SK-N-SH (cell line): ENCODE measurements around the gene KCNN3. TPM values are rescaled to one million over a fixed set of nuclear protein-coding genes. Genes with fewer than 3 reads are reported as not detected.

Source experiments
- CTCF ChIA-PET: fragments of 300-600, 350-600 bp; formaldehyde crosslinking; extraction: SDS; loops from one replicate; lab custom pipeline; 2021; lab: Yijun Ruan, JAX
- POLR2A ChIA-PET: fragments of 350-600 bp; sonication (Branson Sonifier 250); formaldehyde crosslinking; extraction: SDS; loops from one replicate; lab custom pipeline; 2020; ENCODE audit warnings: antibody characterized with exemption, inconsistent platforms; lab: Yijun Ruan, JAX
- DNase-seq: peaks from one replicate; pipeline ENCODE4 v3.0.0; 2012
- H2AFZ ChIP-seq: fragments of 200-600 bp; sonication (generic); 2 replicates; pipeline ENCODE4 v1.8.1; 2016; ENCODE audit warnings: antibody characterized with exemption, mild to moderate bottlenecking, low read depth
- H3F3A ChIP-seq: fragments of 200-600 bp; sonication (generic); replicated peaks from 2 replicates; pipeline ENCODE3; 2016; ENCODE audit warnings: antibody characterized with exemption, mild to moderate bottlenecking; ENCODE audit not compliant: insufficient read depth
- H3K27ac ChIP-seq, 2 experiments: fragments of 200-500 bp in 1 of 2; fragments of 200-600 bp in 1 of 2; sonication (Bioruptor generic) in 1 of 2; sonication (generic), shearing (Covaris generic) in 1 of 2; 2 replicates each; pipeline versions ENCODE4 v1.5.1 to v1.6.1; 2014 to 2016; ENCODE audit warnings: low read depth in 2 of 2, inconsistent platforms in 1 of 2, low read length in 1 of 2, mild to moderate bottlenecking in 1 of 2, mixed read lengths in 1 of 2
- H3K27me3 ChIP-seq: fragments of 200-600 bp; sonication (generic), shearing (Covaris generic); 2 replicates; pipeline ENCODE4 v1.6.1; 2016; ENCODE audit warnings: mixed run types; ENCODE audit not compliant: insufficient read depth
- H3K36me3 ChIP-seq, 2 experiments: fragments of 200-500 bp in 1 of 2; fragments of 200-600 bp in 1 of 2; sonication (Bioruptor generic) in 1 of 2; sonication (generic) in 1 of 2; replicated peaks in 1 of 2; 2 replicates each; pipeline versions ENCODE3 to v1.5.1; 2014 to 2016; ENCODE audit warnings: low read length in 1 of 2, mild to moderate bottlenecking in 1 of 2; ENCODE audit not compliant: insufficient read depth in 2 of 2, control insufficient read depth in 1 of 2
- H3K4me1 ChIP-seq, 2 experiments: fragments of 200-500 bp in 1 of 2; fragments of 200-600 bp in 1 of 2; sonication (Bioruptor generic) in 1 of 2; sonication (generic), shearing (Covaris generic) in 1 of 2; 2 replicates each; pipeline versions ENCODE4 v1.5.1 to v1.6.1; 2014 to 2016; ENCODE audit warnings: low read depth in 1 of 2, low read length in 1 of 2, mixed run types in 1 of 2; ENCODE audit not compliant: insufficient read depth in 2 of 2, control insufficient read depth in 1 of 2
- H3K4me2 ChIP-seq: fragments of 200-600 bp; sonication (generic), shearing (Covaris generic); 2 replicates; pipeline ENCODE4 v1.6.1; 2017; ENCODE audit warnings: mixed run types
- H3K4me3 ChIP-seq, 2 experiments: fragments of 200-500 bp in 1 of 2; fragments of 200-600 bp in 1 of 2; sonication (Bioruptor generic) in 1 of 2; sonication (generic), shearing (Covaris generic) in 1 of 2; 2 replicates each; pipeline versions ENCODE4 v1.5.1 to v1.8.1; 2014 to 2016; ENCODE audit warnings: low read depth in 2 of 2, inconsistent platforms in 1 of 2, low read length in 1 of 2, mild to moderate bottlenecking in 1 of 2, mixed read lengths in 1 of 2, moderate library complexity in 1 of 2
- H3K79me2 ChIP-seq: fragments of 200-600 bp; sonication (generic); 2 replicates; pipeline ENCODE4 v1.8.1; 2017; ENCODE audit warnings: mild to moderate bottlenecking; ENCODE audit not compliant: insufficient read depth
- H3K9ac ChIP-seq: fragments of 200-600 bp; sonication (generic); 2 replicates; pipeline ENCODE4 v1.6.1; 2017; ENCODE audit warnings: mixed run types
- H3K9me2 ChIP-seq: fragments of 200-600 bp; sonication (generic); 2 replicates; pipeline ENCODE4 v1.6.1; 2017; ENCODE audit warnings: mixed run types
- H3K9me3 ChIP-seq: fragments of 200-600 bp; sonication (generic); 2 replicates; pipeline ENCODE4 v1.6.1; 2017; ENCODE audit warnings: mixed run types, mild to moderate bottlenecking, moderate library complexity
- H4K20me1 ChIP-seq: fragments of 200-600 bp; sonication (generic); 2 replicates; pipeline ENCODE4 v1.6.1; 2017; ENCODE audit warnings: mild to moderate bottlenecking, mixed run types; ENCODE audit not compliant: insufficient read depth
- CHD2 ChIP-seq: fragments of 150-350 bp; IDR thresholded peaks from 2 replicates; pipeline ENCODE4 v1.6.1; 2018; ENCODE audit warnings: low read length; ENCODE audit not compliant: partially characterized antibody
- FOXJ3 ChIP-seq: sonication (generic); formaldehyde crosslinking; IDR thresholded peaks from 2 replicates; pipeline ENCODE4 v1.5.1; 2020; ENCODE audit warnings: mild to moderate bottlenecking, missing genetic modification reagents
- GABPA ChIP-seq: IDR thresholded peaks from 2 replicates; pipeline ENCODE4 v1.4.0; 2012; ENCODE audit warnings: low read depth, mild to moderate bottlenecking
- JUND ChIP-seq: IDR thresholded peaks from 2 replicates; pipeline ENCODE4 v1.4.0; 2012
- NFIC ChIP-seq: IDR thresholded peaks from 2 replicates; pipeline ENCODE4 v1.4.0; 2012; ENCODE audit warnings: borderline replicate concordance
- RAD21 ChIP-seq: IDR thresholded peaks from 2 replicates; pipeline ENCODE4 v1.6.1; 2012; ENCODE audit warnings: mild to moderate bottlenecking, low read length
- RCOR1 ChIP-seq: fragments of 150-350 bp; IDR thresholded peaks from 2 replicates; pipeline ENCODE4 v1.6.1; 2017; ENCODE audit warnings: antibody characterized with exemption, low read length
- SIN3A ChIP-seq: IDR thresholded peaks from 2 replicates; pipeline ENCODE4 v1.6.1; 2012; ENCODE audit warnings: low read depth, mild to moderate bottlenecking, low read length, moderate library complexity, borderline replicate concordance
- TCF12 ChIP-seq: IDR thresholded peaks from 2 replicates; pipeline ENCODE4 v1.4.0; 2012
- YY1 ChIP-seq: IDR thresholded peaks from 2 replicates; pipeline ENCODE4 v1.4.0; 2012; ENCODE audit warnings: low read depth, mild to moderate bottlenecking
- WGBS: methylation state at CpG from one replicate; pipeline ENCODE4 v1.1.6; 2017; ENCODE audit warnings: low lambda C conversion rate; 5-methylcytosine and 5-hydroxymethylcytosine counted together
- polyA plus RNA-seq, 3 experiments: library from polyadenylated mRNA; depleted of rRNA; stranded (reverse); fragments of >200 nt; gene quantifications; 2 replicates each; pipeline ENCODE4 v1.2.3, GENCODE V29; 2012
- TF ChIP-seq, protein P1 (sequence below): IDR thresholded peaks from 2 replicates; pipeline ENCODE4 v1.4.0; 2012; ENCODE audit warnings: low read depth, borderline replicate concordance
- TF ChIP-seq, protein P2 (sequence below): IDR thresholded peaks from 2 replicates; pipeline ENCODE4; 2012
- TF ChIP-seq, protein P3 (sequence below): fragments of 150-350 bp; IDR thresholded peaks from 2 replicates; pipeline ENCODE4 v1.6.1; 2016; ENCODE audit warnings: mild to moderate bottlenecking, low read depth, low read length
- TF ChIP-seq, protein P4 (sequence below): IDR thresholded peaks from 2 replicates; pipeline ENCODE4 v1.6.1; 2012; ENCODE audit warnings: mild to moderate bottlenecking, low read depth, low read length, moderate library complexity

Gene KCNN3
- polyA plus RNA-seq, 1 of the 3 experiments (the other 2 are of a cell fraction) = 0.16 TPM

DNA sequence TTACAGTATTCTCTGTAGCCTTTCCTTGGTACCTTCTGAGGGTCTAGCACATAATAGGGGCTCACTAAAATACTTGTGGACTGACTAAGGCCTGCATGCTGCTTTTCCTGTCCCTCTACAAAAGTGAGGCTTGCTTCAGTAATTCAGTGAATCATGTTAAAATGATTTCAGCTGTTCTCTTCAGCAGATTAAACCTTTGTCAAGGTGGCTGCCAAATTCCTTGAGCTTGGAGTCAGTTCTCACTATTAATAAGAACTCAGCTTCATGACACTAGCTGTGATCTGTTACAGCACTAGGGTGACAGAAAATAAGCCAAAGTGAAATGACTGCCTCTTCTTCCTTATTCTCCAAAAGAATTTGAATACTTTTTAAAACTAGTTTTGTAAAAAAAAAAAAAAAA is 128.8 kb downstream of the KCNN3 start:
- Histone ChIP-seq H3K79me2 (no peaks in the 10 kb centered on the region), H3F3A (no peaks in the 10 kb centered on the region), H2AFZ (no peak overlapping the region), H3K9me2 (no peaks in the 10 kb centered on the region), H3K36me3 (no peaks in the 10 kb centered on the region), H3K9me3 (no peaks in the 10 kb centered on the region), H3K4me1 (no peaks in the 10 kb centered on the region; a peak in 2 of 4 replicates), H3K4me2 (no peak overlapping the region), H3K27me3 (peaks cover 14% of the 10 kb centered on the region), H3K4me3 (no peak overlapping the region), H3K27ac (no peak overlapping the region), H4K20me1 (no peaks in the 10 kb centered on the region), H3K9ac (no peak overlapping the region)
- ChIA-PET POLR2A (no interaction called here), CTCF (interaction anchor here (0.9 to 1.4 kb wide), 4 partner anchors 8 to 53 kb away, joined by 3 read pairs; no protein-coding TSS in a partner anchor)
- TF ChIP-seq, protein P1, sequence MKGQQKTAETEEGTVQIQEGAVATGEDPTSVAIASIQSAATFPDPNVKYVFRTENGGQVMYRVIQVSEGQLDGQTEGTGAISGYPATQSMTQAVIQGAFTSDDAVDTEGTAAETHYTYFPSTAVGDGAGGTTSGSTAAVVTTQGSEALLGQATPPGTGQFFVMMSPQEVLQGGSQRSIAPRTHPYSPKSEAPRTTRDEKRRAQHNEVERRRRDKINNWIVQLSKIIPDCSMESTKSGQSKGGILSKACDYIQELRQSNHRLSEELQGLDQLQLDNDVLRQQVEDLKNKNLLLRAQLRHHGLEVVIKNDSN = no peak
- TF ChIP-seq RCOR1 (no peak), CHD2 (no peak), NFIC (no peak), TCF12 (no peak)
- no peak for DNase-seq

DNA sequence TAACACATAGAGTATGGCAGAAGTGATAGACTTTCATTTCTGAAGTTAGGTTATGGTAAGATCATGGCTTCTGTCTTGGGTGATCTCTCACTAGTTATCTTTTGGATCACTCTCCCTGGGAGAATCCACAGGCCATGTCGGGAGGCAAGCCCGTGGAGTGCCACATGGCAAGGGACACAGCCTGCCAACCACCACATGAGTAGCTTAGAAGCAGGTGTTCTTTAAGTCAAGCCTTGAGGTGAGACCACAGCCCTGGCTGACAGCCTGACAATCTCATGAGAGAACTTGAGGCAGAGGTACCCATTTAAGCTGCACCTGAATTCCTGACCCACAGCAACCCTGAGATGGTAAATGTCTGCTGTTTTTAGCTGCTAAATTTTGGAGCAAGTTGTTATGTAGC is 130.4 kb downstream of the KCNN3 start:
- H3K4me1 ChIP-seq = no peaks in the 10 kb centered on the region; a peak in 2 of 4 replicates
- POLR2A ChIA-PET = no interaction called here
- no peaks in the 10 kb centered on the region for H3K36me3 ChIP-seq
- no peak overlapping the region for H2AFZ ChIP-seq
- no peaks in the 10 kb centered on the region for H4K20me1 ChIP-seq
- H3K79me2 ChIP-seq = no peaks in the 10 kb centered on the region
- no peak overlapping the region for H3K27ac ChIP-seq
- H3K27me3 ChIP-seq = no peaks in the 10 kb centered on the region; the same call in 1 of the 2 replicates
- H3K4me3 ChIP-seq = no peak overlapping the region
- H3K9ac ChIP-seq = no peak overlapping the region
- 31% methylated on average over 2 of the region's 2 CpGs for whole genome bisulfite sequencing
- H3K4me2 ChIP-seq = no peak overlapping the region
- H3K9me3 ChIP-seq = no peaks in the 10 kb centered on the region
- no peak for DNase-seq
- H3K9me2 ChIP-seq = no peaks in the 10 kb centered on the region
- H3F3A ChIP-seq = no peaks in the 10 kb centered on the region
- CTCF ChIA-PET = interaction anchor here (1.3 to 1.6 kb wide), 3 partner anchors 21 to 260 kb away, joined by 3 to 5 read pairs (median 3); no protein-coding TSS in a partner anchor
- TF ChIP-seq TCF12 (no peak), FOXJ3 (CRISPR knock-in tag) (no peak), JUND (no peak), RAD21 (no peak), SIN3A (no peak), GABPA (no peak), YY1 (no peak)
- TF ChIP-seq, protein P2, sequence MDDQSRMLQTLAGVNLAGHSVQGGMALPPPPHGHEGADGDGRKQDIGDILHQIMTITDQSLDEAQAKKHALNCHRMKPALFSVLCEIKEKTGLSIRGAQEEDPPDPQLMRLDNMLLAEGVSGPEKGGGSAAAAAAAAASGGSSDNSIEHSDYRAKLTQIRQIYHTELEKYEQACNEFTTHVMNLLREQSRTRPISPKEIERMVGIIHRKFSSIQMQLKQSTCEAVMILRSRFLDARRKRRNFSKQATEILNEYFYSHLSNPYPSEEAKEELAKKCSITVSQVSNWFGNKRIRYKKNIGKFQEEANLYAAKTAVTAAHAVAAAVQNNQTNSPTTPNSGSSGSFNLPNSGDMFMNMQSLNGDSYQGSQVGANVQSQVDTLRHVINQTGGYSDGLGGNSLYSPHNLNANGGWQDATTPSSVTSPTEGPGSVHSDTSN = no peak
- TF ChIP-seq, protein P3, sequence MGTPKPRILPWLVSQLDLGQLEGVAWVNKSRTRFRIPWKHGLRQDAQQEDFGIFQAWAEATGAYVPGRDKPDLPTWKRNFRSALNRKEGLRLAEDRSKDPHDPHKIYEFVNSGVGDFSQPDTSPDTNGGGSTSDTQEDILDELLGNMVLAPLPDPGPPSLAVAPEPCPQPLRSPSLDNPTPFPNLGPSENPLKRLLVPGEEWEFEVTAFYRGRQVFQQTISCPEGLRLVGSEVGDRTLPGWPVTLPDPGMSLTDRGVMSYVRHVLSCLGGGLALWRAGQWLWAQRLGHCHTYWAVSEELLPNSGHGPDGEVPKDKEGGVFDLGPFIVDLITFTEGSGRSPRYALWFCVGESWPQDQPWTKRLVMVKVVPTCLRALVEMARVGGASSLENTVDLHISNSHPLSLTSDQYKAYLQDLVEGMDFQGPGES = no peak
- TF ChIP-seq, protein P4, sequence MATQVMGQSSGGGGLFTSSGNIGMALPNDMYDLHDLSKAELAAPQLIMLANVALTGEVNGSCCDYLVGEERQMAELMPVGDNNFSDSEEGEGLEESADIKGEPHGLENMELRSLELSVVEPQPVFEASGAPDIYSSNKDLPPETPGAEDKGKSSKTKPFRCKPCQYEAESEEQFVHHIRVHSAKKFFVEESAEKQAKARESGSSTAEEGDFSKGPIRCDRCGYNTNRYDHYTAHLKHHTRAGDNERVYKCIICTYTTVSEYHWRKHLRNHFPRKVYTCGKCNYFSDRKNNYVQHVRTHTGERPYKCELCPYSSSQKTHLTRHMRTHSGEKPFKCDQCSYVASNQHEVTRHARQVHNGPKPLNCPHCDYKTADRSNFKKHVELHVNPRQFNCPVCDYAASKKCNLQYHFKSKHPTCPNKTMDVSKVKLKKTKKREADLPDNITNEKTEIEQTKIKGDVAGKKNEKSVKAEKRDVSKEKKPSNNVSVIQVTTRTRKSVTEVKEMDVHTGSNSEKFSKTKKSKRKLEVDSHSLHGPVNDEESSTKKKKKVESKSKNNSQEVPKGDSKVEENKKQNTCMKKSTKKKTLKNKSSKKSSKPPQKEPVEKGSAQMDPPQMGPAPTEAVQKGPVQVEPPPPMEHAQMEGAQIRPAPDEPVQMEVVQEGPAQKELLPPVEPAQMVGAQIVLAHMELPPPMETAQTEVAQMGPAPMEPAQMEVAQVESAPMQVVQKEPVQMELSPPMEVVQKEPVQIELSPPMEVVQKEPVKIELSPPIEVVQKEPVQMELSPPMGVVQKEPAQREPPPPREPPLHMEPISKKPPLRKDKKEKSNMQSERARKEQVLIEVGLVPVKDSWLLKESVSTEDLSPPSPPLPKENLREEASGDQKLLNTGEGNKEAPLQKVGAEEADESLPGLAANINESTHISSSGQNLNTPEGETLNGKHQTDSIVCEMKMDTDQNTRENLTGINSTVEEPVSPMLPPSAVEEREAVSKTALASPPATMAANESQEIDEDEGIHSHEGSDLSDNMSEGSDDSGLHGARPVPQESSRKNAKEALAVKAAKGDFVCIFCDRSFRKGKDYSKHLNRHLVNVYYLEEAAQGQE = no peak
